HEK293 (cell line): ENCODE results near the gene PRR3.

Experiments used
- ELK4 ChIP-seq: IDR thresholded peaks from 2 replicates; pipeline ENCODE4 v1.6.1; 2011; ENCODE audit warnings: mild to moderate bottlenecking, low read depth, low read length, borderline replicate concordance
- ZNF274 ChIP-seq, 2 experiments: fragments of 200-500 bp in 1 of 2; fragments of 450-650 bp in 1 of 2; sonication (Bioruptor generic) in 1 of 2; formaldehyde crosslinking in 1 of 2; IDR thresholded peaks; 2 replicates each; pipeline versions ENCODE4 v1.5.1 to v1.6.1; 2014 to 2016; ENCODE audit warnings: borderline replicate concordance in 1 of 2, inconsistent platforms in 1 of 2, low read length in 1 of 2, missing biosample characterization in 1 of 2, missing genetic modification characterization in 1 of 2
- ZNF707 ChIP-seq: fragments of 450-650 bp; formaldehyde crosslinking; IDR thresholded peaks from 2 replicates; pipeline ENCODE4 v1.5.1; 2016; ENCODE audit warnings: missing biosample characterization, missing genetic modification characterization

- TF ChIP-seq ZNF274 (IDR thresholded peaks at IDR 0.05; ENCODE audit: low read length) (no peak), ZNF274 (tag by site-specific recombination; IDR thresholded peaks at IDR 0.05; ENCODE audit: borderline replicate concordance) (no peak), ZNF707 (tag by site-specific recombination) (no peak), ELK4 (no peak)
Observed at GRCh38 chr6:30541515-30542403, 15.3 kb upstream of the PRR3 start.
